Endodermal cell (in vitro differentiated cells): Measurements from ENCODE around the gene GLT6D1. TPM values are rescaled to one million over a fixed set of nuclear protein-coding genes. Genes with fewer than 3 reads are reported as not detected.

Experiments
- DNase-seq: peaks from one replicate; pipeline ENCODE4 v3.0.0-alpha.2; 2017
- H3K27ac ChIP-seq: 2 replicates; pipeline ENCODE4 v1.5.1; 2013; ENCODE audit warnings: mild to moderate bottlenecking, low read depth, low read length, moderate library complexity
- H3K27me3 ChIP-seq: 2 replicates; pipeline ENCODE4 v1.6.1; 2013; ENCODE audit warnings: mild to moderate bottlenecking, low read length, moderate library complexity; ENCODE audit not compliant: insufficient read depth, control insufficient read depth, poor library complexity, severe bottlenecking
- H3K36me3 ChIP-seq: 2 replicates; pipeline ENCODE4 v1.7.0; 2013; ENCODE audit warnings: mild to moderate bottlenecking, low read length, moderate library complexity; ENCODE audit not compliant: control insufficient read depth, insufficient read depth
- H3K4me1 ChIP-seq: one replicate; pipeline ENCODE4 v1.7.0; 2013; ENCODE audit warnings: low read length; ENCODE audit not compliant: control insufficient read depth, insufficient read depth
- H3K4me3 ChIP-seq: 2 replicates; pipeline ENCODE4 v1.5.1; 2013; ENCODE audit warnings: mild to moderate bottlenecking, low read length, moderate library complexity
- H3K9ac ChIP-seq: 2 replicates; pipeline ENCODE4 v1.6.1; 2013; ENCODE audit warnings: mild to moderate bottlenecking, low read length, moderate library complexity; ENCODE audit not compliant: poor library complexity, severe bottlenecking; ENCODE audit errors: extremely low read depth
- H3K9me3 ChIP-seq: 2 replicates; pipeline ENCODE4 v1.6.1; 2013; ENCODE audit warnings: mild to moderate bottlenecking, low read length, moderate library complexity; ENCODE audit not compliant: control insufficient read depth
- H3K27ac Mint-ChIP-seq: 2 replicates; pipeline ENCODE4 v1.8.0; 2020; ENCODE audit warnings: mixed read lengths
- H3K27me3 Mint-ChIP-seq: 2 replicates; pipeline ENCODE4 v1.8.0; 2021; ENCODE audit warnings: mild to moderate bottlenecking, mixed read lengths; ENCODE audit not compliant: insufficient read depth
- H3K36me3 Mint-ChIP-seq: 2 replicates; pipeline ENCODE4 v1.8.0; 2020; ENCODE audit warnings: low read depth, mixed read lengths
- H3K4me1 Mint-ChIP-seq: 2 replicates; pipeline ENCODE4 v1.8.0; 2020; ENCODE audit warnings: mixed read lengths
- H3K4me3 Mint-ChIP-seq: 2 replicates; pipeline ENCODE4 v1.8.0; 2020; ENCODE audit warnings: mild to moderate bottlenecking, moderate library complexity, mixed read lengths
- H3K9me3 Mint-ChIP-seq: 2 replicates; pipeline ENCODE4 v1.8.0; 2020; ENCODE audit warnings: mild to moderate bottlenecking, mixed read lengths
- CTCF ChIP-seq: fragments of 200-600 bp; sonication (generic); conservative IDR thresholded peaks from 2 replicates; pipeline ENCODE4 v1.5.0; 2021; ENCODE audit warnings: antibody characterized with exemption, mild to moderate bottlenecking
- WGBS, 2 experiments: methylation state at CpG; one replicate each; pipeline versions ENCODE4 v1.1.5 to v1.1.7; 2013; ENCODE audit warnings: missing lambda C conversion rate in 2 of 2, mixed read lengths in 1 of 2; ENCODE audit not compliant: insufficient coverage in 1 of 2, insufficient read length in 1 of 2; 5-methylcytosine and 5-hydroxymethylcytosine counted together
- total RNA-seq, 2 donors: library from RNA; stranded (reverse); fragmentation: NEBNext Ultra II Directional in 1 of 2; extraction: Animal tissue kit (Norgen Biotek cat#: 25700) in 1 of 2; gene quantifications; 2 replicates in 1 of 2; 3 replicates in 1 of 2; pipeline ENCODE4 v1.2.1, GENCODE V29; 2021

Gene GLT6D1
- total RNA-seq, 2 donors from 2014 or later: 0.60 TPM; not detected in 1

- Histone ChIP-seq H3K27me3 (no peaks in the 10 kb centered on the region), H3K9me3 (no peaks in the 10 kb centered on the region), H3K9ac (no peak overlapping the region), H3K4me1 (no peaks in the 10 kb centered on the region), H3K27ac (no peak overlapping the region), H3K4me3 (no peak overlapping the region), H3K36me3 (no peaks in the 10 kb centered on the region)
- Mint-ChIP-seq H3K4me3 (no peak overlapping the region), H3K27me3 (no peaks in the 10 kb centered on the region), H3K27ac (no peak overlapping the region), H3K36me3 (no peaks in the 10 kb centered on the region), H3K9me3 (peaks cover 2% of the 10 kb centered on the region), H3K4me1 (no peaks in the 10 kb centered on the region)
- DNase-seq: no peak
- 94 to 98% methylated on average over 3 to 8 of the region's 8 CpGs for WGBS, 2 experiments
- no peak for TF ChIP-seq CTCF
Observed at GRCh38 chr9:135601988-135602387, 37.4 kb downstream of the GLT6D1 start.

DNA sequence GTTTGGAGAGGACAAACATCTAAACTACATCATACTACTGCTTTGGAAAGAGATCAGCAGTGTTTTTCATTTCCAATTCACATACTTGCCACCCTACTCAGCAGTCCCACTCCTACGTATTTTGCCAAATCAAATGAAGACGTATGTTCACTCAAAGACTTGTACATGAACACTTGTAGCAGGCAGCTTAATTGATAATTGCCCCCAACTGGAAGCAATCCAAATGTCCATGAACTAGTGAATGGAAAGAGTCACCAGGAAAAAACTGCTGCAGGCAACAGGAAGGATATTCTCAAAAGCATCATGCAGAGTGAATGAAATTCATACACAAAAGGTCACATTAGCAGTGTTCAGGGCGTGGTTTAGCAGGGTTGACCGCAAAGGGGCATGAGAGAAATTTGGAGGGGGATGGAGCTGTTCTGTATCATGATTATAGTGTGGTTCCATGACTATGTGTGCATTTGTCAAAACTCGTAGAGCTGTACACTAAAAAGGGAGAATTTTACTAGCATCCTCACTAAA lies 39.0 kb downstream of the GLT6D1 start:
- Mint-ChIP-seq H3K4me3 (no peak overlapping the region), H3K4me1 (no peaks in the 10 kb centered on the region), H3K27ac (no peak overlapping the region), H3K9me3 (peaks cover 16% of the 10 kb centered on the region), H3K36me3 (no peaks in the 10 kb centered on the region), H3K27me3 (no peaks in the 10 kb centered on the region)
- 80 to 81% methylated on average over 2 to 5 of the region's 5 CpGs for WGBS, 2 experiments
- no peak overlapping the region for H3K4me3 ChIP-seq
- no peaks in the 10 kb centered on the region for H3K9me3 ChIP-seq
- DNase-seq: no peak
- H3K9ac ChIP-seq: no peak overlapping the region
- TF ChIP-seq CTCF: no peak
- H3K27ac ChIP-seq: no peak overlapping the region
- H3K4me1 ChIP-seq: no peaks in the 10 kb centered on the region
- H3K36me3 ChIP-seq: no peaks in the 10 kb centered on the region
- no peaks in the 10 kb centered on the region for H3K27me3 ChIP-seq

DNA sequence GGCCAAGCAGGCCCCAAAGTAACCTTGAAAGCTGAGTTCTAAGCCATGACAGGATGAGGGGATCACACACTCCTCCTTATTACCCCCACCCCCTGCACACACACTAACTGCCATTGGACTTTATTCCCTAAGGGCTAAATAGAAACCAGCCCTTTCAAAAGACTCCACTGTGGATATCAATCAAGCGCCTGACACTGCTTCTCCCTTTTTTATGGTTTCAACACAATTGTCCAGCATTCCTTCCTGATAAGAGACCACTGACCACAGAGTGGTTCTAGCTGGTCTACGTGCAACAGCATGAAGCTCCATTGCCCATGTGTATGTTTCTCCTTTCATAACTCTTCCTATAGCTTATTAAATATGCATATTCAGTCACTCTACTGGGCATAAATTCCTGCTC lies 43.1 kb downstream of the GLT6D1 start:
- H3K36me3 ChIP-seq: no peaks in the 10 kb centered on the region
- H3K4me3 ChIP-seq: no peak overlapping the region
- peaks cover 4% of the 10 kb centered on the region for H3K9me3 ChIP-seq
- no peaks in the 10 kb centered on the region for H3K27me3 ChIP-seq
- TF ChIP-seq CTCF: no peak
- Mint-ChIP-seq H3K9me3 (peaks cover 25% of the 10 kb centered on the region), H3K4me3 (no peak overlapping the region), H3K27me3 (no peaks in the 10 kb centered on the region), H3K27ac (no peak overlapping the region), H3K36me3 (no peaks in the 10 kb centered on the region), H3K4me1 (no peaks in the 10 kb centered on the region)
- no peaks in the 10 kb centered on the region for H3K4me1 ChIP-seq
- WGBS, 2 experiments: 79 to 83% methylated on average over 2 of the region's 2 CpGs
- no peak for DNase-seq
- H3K9ac ChIP-seq: no peak overlapping the region
- no peak overlapping the region for H3K27ac ChIP-seq
